Muscle of leg (tissue), 11 donors: ENCODE data around the gene ANXA1. TPM values are rescaled to one million over a fixed set of nuclear protein-coding genes. Genes with fewer than 3 reads are reported as not detected.

Experiments
- DNase-seq: peaks from one replicate; pipeline ENCODE4 v3.0.0; 2013
- H3K27ac ChIP-seq: one replicate; pipeline ENCODE4 v1.5.1; 2013; ENCODE audit warnings: mild to moderate bottlenecking, low read length, control low read depth
- H3K27me3 ChIP-seq: one replicate; pipeline ENCODE4 v1.6.1; 2013; ENCODE audit warnings: low read length; ENCODE audit not compliant: control insufficient read depth, insufficient read depth
- H3K36me3 ChIP-seq: one replicate; pipeline ENCODE4 v1.6.1; 2013; ENCODE audit warnings: low read length; ENCODE audit not compliant: control insufficient read depth, insufficient read depth
- H3K4me1 ChIP-seq: one replicate; pipeline ENCODE4 v1.6.1; 2013; ENCODE audit warnings: low read length; ENCODE audit not compliant: control insufficient read depth, insufficient read depth
- H3K4me3 ChIP-seq: one replicate; pipeline ENCODE4 v1.5.1; 2013; ENCODE audit warnings: low read length, control low read depth
- H3K9me3 ChIP-seq: replicated peaks from 2 replicates; pipeline ENCODE4 v1.6.1; 2013; ENCODE audit warnings: low read depth, low read length; ENCODE audit not compliant: control insufficient read depth
- WGBS: methylation state at CpG from one replicate; pipeline ENCODE4 v1.1.5; 2013; ENCODE audit warnings: missing lambda C conversion rate; ENCODE audit not compliant: insufficient coverage; 5-methylcytosine and 5-hydroxymethylcytosine counted together
- polyA plus RNA-seq, 8 donors: library from polyadenylated mRNA; unstranded; fragments of 120-200 nt; gene quantifications; one replicate each; pipeline versions ENCODE4 v1.2.1 to v1.2.3, GENCODE V29; 2013; ENCODE audit warnings: inconsistent platforms in 1 of 8, low replicate concordance in 1 of 8; ENCODE audit not compliant: insufficient read length in 8 of 8, insufficient read depth in 1 of 8
- total RNA-seq: library from RNA; stranded (reverse); fragments of 120-200 nt; gene quantifications from one replicate; pipeline ENCODE4 v1.2.4, GENCODE V29; 2013

The ANXA1 gene
- total and polyA plus RNA-seq, 9 donors: 87.6 to 323 (median 126) TPM

GRCh38 chr9:73153793-73154227 is 2.1 kb downstream of the ANXA1 start:
- peaks cover 3% of the 10 kb centered on the region for H3K4me1 ChIP-seq
- DNase-seq: peak; percentile 56

GRCh38 chr9:73154271-73154670 is 2.6 kb downstream of the ANXA1 start:
- no peak for DNase-seq
- Histone ChIP-seq H3K36me3 (no peaks in the 10 kb centered on the region), H3K9me3 (no peaks in the 10 kb centered on the region), H3K4me3 (peak overlapping the region; percentile 41), H3K4me1 (peaks cover 3% of the 10 kb centered on the region), H3K27me3 (no peaks in the 10 kb centered on the region), H3K27ac (peak overlapping the region; percentile 22)
- no CpG with 5 or more reads among the region's 8 CpGs for WGBS

More at GRCh38 chr9:73153793-73154227, 2.1 kb downstream of the ANXA1 start:
- H3K9me3 ChIP-seq: no peaks in the 10 kb centered on the region
- no peaks in the 10 kb centered on the region for H3K27me3 ChIP-seq
- H3K27ac ChIP-seq: peak overlapping the region; percentile 22
- 48% methylated on average over 3 of the region's 4 CpGs for WGBS
- H3K36me3 ChIP-seq: no peaks in the 10 kb centered on the region
- H3K4me3 ChIP-seq: peak overlapping the region; percentile 41

GRCh38 chr9:73154722-73155121 is 3.1 kb downstream of the ANXA1 start:
- Histone ChIP-seq H3K27me3 (no peaks in the 10 kb centered on the region), H3K4me1 (peaks cover 3% of the 10 kb centered on the region), H3K9me3 (no peaks in the 10 kb centered on the region), H3K36me3 (no peaks in the 10 kb centered on the region), H3K4me3 (no peak overlapping the region), H3K27ac (no peak overlapping the region)
- DNase-seq: no peak
- WGBS: no CpG with 5 or more reads among the region's 2 CpGs

GRCh38 chr9:73155377-73155776 is 3.7 kb downstream of the ANXA1 start:
- H3K4me1 ChIP-seq: peaks cover 3% of the 10 kb centered on the region
- H3K36me3 ChIP-seq: no peaks in the 10 kb centered on the region
- H3K27ac ChIP-seq: no peak overlapping the region
- no peaks in the 10 kb centered on the region for H3K27me3 ChIP-seq
- H3K4me3 ChIP-seq: no peak overlapping the region
- DNase-seq: peak; percentile 57
- WGBS: no CpG with 5 or more reads among the region's 3 CpGs
- no peaks in the 10 kb centered on the region for H3K9me3 ChIP-seq

- no peaks in the 10 kb centered on the region for H3K27me3 ChIP-seq
- H3K4me1 ChIP-seq: peaks cover 2% of the 10 kb centered on the region
- no peak for DNase-seq
- no peaks in the 10 kb centered on the region for H3K9me3 ChIP-seq
- H3K36me3 ChIP-seq: no peaks in the 10 kb centered on the region
- no peak overlapping the region for H3K4me3 ChIP-seq
- no CpG with 5 or more reads among the region's 4 CpGs for WGBS
- H3K27ac ChIP-seq: no peak overlapping the region
Observed at GRCh38 chr9:73155968-73156864, 4.6 kb downstream of the ANXA1 start.

GRCh38 chr9:73156865-73157187 is 5.2 kb downstream of the ANXA1 start:
- DNase-seq: no peak
- Histone ChIP-seq H3K4me1 (peaks cover 2% of the 10 kb centered on the region), H3K36me3 (no peaks in the 10 kb centered on the region), H3K27ac (no peak overlapping the region), H3K9me3 (no peaks in the 10 kb centered on the region), H3K4me3 (no peak overlapping the region), H3K27me3 (no peaks in the 10 kb centered on the region)

- no peak for DNase-seq
- Histone ChIP-seq H3K27me3 (no peaks in the 10 kb centered on the region), H3K4me1 (peaks cover 2% of the 10 kb centered on the region), H3K9me3 (no peaks in the 10 kb centered on the region), H3K27ac (no peak overlapping the region), H3K36me3 (peaks cover under 1% of the 10 kb centered on the region), H3K4me3 (no peak overlapping the region)
- WGBS: 80% methylated on average over 1 of the region's 2 CpGs
Observed at GRCh38 chr9:73157811-73158210, 6.1 kb downstream of the ANXA1 start.

GRCh38 chr9:73158723-73159122 is 7.1 kb downstream of the ANXA1 start:
- H3K4me1 ChIP-seq: peaks cover 2% of the 10 kb centered on the region
- H3K9me3 ChIP-seq: no peaks in the 10 kb centered on the region
- H3K36me3 ChIP-seq: peaks cover 2% of the 10 kb centered on the region
- DNase-seq: no peak
- WGBS: no CpG with 5 or more reads among the region's 6 CpGs
- H3K27ac ChIP-seq: no peak overlapping the region
- H3K27me3 ChIP-seq: no peaks in the 10 kb centered on the region
- no peak overlapping the region for H3K4me3 ChIP-seq

GRCh38 chr9:73160868-73161267 is 9.2 kb downstream of the ANXA1 start:
- Histone ChIP-seq H3K27me3 (no peaks in the 10 kb centered on the region), H3K27ac (no peak overlapping the region), H3K4me1 (no peaks in the 10 kb centered on the region), H3K36me3 (peaks cover 4% of the 10 kb centered on the region), H3K4me3 (no peak overlapping the region), H3K9me3 (no peaks in the 10 kb centered on the region)
- WGBS: no CpG with 5 or more reads among the region's 5 CpGs
- DNase-seq: no peak

GRCh38 chr9:73162987-73163768 is 11.5 kb downstream of the ANXA1 start:
- no peak overlapping the region for H3K27ac ChIP-seq
- H3K27me3 ChIP-seq: no peaks in the 10 kb centered on the region
- no peak for DNase-seq
- H3K36me3 ChIP-seq: peaks cover 9% of the 10 kb centered on the region
- no peak overlapping the region for H3K4me3 ChIP-seq
- no peaks in the 10 kb centered on the region for H3K4me1 ChIP-seq
- no CpG with 5 or more reads among the region's 6 CpGs for WGBS
- H3K9me3 ChIP-seq: no peaks in the 10 kb centered on the region
